C4-2B (cell line): ENCODE measurements around the gene PCDHGA5.
"Not testable (repeated sequence)": the region's sequence is repeated elsewhere in the genome, so short reads cannot be mapped to it uniquely, and the experiment has no call there.

Experiments
- H3K27ac ChIP-seq: fragments of 450-650 bp; 2 replicates; pipeline ENCODE4 v1.5.1; 2017
- CTCF ChIP-seq: fragments of 450-650 bp; conservative IDR thresholded peaks from 2 replicates; pipeline ENCODE4 v1.5.1; 2017; ENCODE audit warnings: mild to moderate bottlenecking
- ZFX ChIP-seq: fragments of 450-650 bp; IDR thresholded peaks from 2 replicates; pipeline ENCODE4 v1.6.1; 2017

The PCDHGA5 gene

GRCh38 chr5:141363952-141364660, at the start of gene PCDHGA5:
TSS of gene PCDHGA5 (plus strand) at chr5:141364162. CDS start at chr5:141364331, 169 bp downstream.
- TF ChIP-seq ZFX (no peak), CTCF (peak; percentile 34)
- H3K27ac ChIP-seq, result no peak within 1 kb of the TSS

GRCh38 chr5:141316963-141317362, 47.0 kb upstream of the PCDHGA5 start:
- not testable (repeated sequence) for H3K27ac ChIP-seq

- no peak overlapping the region for H3K27ac ChIP-seq
- TF ChIP-seq ZFX, result no peak
- TF ChIP-seq CTCF, result no peak
Measured at GRCh38 chr5:141319202-141319601, 44.8 kb upstream of the PCDHGA5 start.

DNA sequence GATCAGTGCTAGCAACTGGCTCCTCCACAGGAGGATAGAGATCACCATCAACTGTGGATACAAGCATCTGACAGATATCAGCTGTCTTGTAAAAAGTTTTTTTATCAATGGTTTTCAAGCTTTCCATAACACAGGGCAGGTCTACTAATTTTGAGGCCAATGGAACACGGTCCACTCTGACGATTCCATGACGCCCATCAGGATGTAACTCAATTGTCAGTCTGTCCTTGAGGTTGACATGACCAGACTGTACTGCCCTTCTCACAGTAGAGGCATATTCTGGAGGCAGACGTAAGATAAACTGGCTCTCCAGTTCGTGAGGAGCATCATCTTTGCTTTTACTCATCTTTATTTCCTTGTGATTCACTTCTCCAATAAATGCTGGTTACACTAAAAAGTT, 44.3 kb upstream of the PCDHGA5 start:
- TF ChIP-seq CTCF (no peak), ZFX (no peak)
- no peak overlapping the region for H3K27ac ChIP-seq

- TF ChIP-seq CTCF, result peak; percentile 93
- TF ChIP-seq ZFX, result peak; percentile 92
- H3K27ac ChIP-seq, result peak within 1 kb of the TSS; percentile 60
Measured at GRCh38 chr5:141320225-141321169, 43.5 kb upstream of the PCDHGA5 start, which contains the start of gene TAF7. TSS of gene TAF7 (minus strand) at chr5:141320784. CDS start at chr5:141320044, 740 bp downstream.

GRCh38 chr5:141322261-141322660, 41.7 kb upstream of the PCDHGA5 start:
- no peak overlapping the region for H3K27ac ChIP-seq
- TF ChIP-seq ZFX (no peak), CTCF (no peak)

DNA sequence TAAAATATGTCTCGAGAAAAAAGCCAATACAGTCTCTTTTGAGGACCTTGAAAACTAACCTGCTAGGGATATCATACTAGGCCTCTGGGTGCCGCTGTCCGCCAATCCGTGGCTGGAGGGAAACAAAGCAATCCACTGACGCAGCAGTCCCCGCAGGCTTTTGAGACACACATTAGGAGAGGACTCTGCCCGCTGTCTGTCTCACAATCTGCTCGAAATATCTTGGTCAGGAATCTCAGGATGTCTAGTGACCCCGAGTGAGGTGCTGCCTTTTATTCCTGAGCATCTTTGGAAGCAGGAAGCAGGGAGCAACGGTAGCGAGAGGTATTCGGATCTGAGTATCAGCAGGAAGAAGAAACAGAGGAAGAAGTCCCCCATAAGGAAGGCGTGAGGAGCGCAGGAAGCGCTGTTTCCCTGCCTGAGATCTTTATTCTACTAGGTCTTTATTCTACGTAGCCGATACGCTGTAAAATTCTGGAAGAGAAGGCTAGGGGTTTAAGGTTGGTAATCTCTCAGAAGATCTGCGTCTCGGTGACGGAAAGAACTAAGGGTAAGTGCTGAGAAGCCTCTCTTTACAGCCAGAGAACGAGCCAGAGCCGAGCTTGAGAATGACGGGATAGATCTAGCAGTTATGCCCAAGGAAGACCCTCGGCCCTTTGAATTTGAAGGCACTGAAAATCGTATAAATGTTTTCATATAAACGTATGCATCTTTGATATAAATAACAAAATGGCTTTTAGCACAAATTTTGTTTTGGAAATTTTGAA, 37.7 kb upstream of the PCDHGA5 start:
- TF ChIP-seq CTCF (peak; percentile 67), ZFX (no peak)
- H3K27ac ChIP-seq, result no peak overlapping the region
